ENCODE data around the gene PURA.

Gene PURA

GRCh38 chr5:140083120-140083519 lies 30.8 kb upstream of the PURA start:
- Histone ChIP-seq H3K36me3 (replicated peaks) (no peaks in the 10 kb centered on the region), H3K4me3 (ENCODE audit: low read depth, low read length) (no peak overlapping the region), H3K27ac (no peak overlapping the region), H3K27me3 (replicated peaks) (peaks cover 17% of the 10 kb centered on the region)
- DNase-seq: no peak
- TF ChIP-seq, protein P1, sequence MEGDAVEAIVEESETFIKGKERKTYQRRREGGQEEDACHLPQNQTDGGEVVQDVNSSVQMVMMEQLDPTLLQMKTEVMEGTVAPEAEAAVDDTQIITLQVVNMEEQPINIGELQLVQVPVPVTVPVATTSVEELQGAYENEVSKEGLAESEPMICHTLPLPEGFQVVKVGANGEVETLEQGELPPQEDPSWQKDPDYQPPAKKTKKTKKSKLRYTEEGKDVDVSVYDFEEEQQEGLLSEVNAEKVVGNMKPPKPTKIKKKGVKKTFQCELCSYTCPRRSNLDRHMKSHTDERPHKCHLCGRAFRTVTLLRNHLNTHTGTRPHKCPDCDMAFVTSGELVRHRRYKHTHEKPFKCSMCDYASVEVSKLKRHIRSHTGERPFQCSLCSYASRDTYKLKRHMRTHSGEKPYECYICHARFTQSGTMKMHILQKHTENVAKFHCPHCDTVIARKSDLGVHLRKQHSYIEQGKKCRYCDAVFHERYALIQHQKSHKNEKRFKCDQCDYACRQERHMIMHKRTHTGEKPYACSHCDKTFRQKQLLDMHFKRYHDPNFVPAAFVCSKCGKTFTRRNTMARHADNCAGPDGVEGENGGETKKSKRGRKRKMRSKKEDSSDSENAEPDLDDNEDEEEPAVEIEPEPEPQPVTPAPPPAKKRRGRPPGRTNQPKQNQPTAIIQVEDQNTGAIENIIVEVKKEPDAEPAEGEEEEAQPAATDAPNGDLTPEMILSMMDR (IDR thresholded peaks at IDR 0.05; ENCODE audit: low read depth, low read length, missing control alignments): no peak
- in situ Hi-C loops (cut with HindIII; ENCODE audit: low pct_ligation_motif_present, low sequenced_read_pairs): no loop called here

- TF ChIP-seq, protein P1 (IDR thresholded peaks at IDR 0.05; ENCODE audit: low read depth, low read length, missing control alignments): no peak
- Histone ChIP-seq H3K36me3 (replicated peaks) (no peaks in the 10 kb centered on the region), H3K27ac (no peak overlapping the region), H3K4me3 (ENCODE audit: low read depth, low read length) (no peak overlapping the region), H3K27me3 (replicated peaks) (peaks cover 17% of the 10 kb centered on the region)
- DNase-seq: no peak
- in situ Hi-C loops (cut with HindIII; ENCODE audit: low pct_ligation_motif_present, low sequenced_read_pairs): no loop called here
Observed at GRCh38 chr5:140083650-140084049, 30.3 kb upstream of the PURA start.

GRCh38 chr5:140084541-140084940 lies 29.4 kb upstream of the PURA start:
- Histone ChIP-seq H3K27me3 (replicated peaks) (peaks cover 17% of the 10 kb centered on the region), H3K4me3 (ENCODE audit: low read depth, low read length) (no peak overlapping the region), H3K36me3 (replicated peaks) (no peaks in the 10 kb centered on the region), H3K27ac (no peak overlapping the region)
- TF ChIP-seq, protein P1 (IDR thresholded peaks at IDR 0.05; ENCODE audit: low read depth, low read length, missing control alignments): no peak
- no peak for DNase-seq
- in situ Hi-C loops (cut with HindIII; ENCODE audit: low pct_ligation_motif_present, low sequenced_read_pairs): no loop called here

DNA sequence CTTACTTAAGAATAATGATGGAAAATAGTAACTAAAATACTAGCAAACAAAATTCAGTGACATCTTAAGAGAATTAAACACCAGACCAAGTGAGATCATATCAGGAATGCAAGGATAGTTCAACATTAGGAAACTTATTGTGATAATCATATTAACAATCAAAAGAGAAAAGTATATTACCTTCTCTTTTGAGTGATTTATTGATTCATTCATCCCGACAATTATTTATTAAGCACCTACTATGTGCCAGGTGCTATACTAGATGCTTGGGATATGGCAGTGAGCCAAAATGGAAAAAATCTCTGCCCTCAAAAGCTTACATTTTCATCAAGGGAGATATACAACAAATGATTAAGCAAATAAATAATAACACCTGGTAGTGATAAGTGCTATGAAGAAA lies 23.7 kb upstream of the PURA start:
- H3K36me3 ChIP-seq (replicated peaks): no peaks in the 10 kb centered on the region
- no peak for DNase-seq
- peaks cover 3% of the 10 kb centered on the region for H3K27me3 ChIP-seq (replicated peaks)
- H3K4me3 ChIP-seq (ENCODE audit: low read depth, low read length): no peak overlapping the region
- H3K27ac ChIP-seq: no peak overlapping the region
- in situ Hi-C loops (cut with HindIII; ENCODE audit: low pct_ligation_motif_present, low sequenced_read_pairs): no loop called here
- TF ChIP-seq, protein P1 (IDR thresholded peaks at IDR 0.05; ENCODE audit: low read depth, low read length, missing control alignments): no peak

DNA sequence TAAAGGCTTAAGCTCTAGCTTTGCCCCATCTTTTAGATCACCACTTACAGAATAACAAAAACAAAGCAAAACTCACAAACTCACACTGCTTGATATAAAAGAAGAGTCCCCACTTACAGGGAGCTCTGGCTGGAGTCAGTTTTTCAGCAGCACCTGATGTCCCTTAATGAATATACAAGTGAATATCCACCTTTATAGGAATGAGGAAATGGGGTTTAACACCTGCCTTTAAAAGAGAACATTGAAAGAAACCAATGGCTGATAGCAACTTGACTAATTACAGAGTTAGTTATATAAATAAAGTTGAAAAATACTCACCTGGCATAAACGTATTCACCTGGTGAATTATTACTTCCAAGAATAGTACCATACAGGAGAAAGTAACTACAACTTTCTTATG lies 20.7 kb upstream of the PURA start:
- no peak overlapping the region for H3K27ac ChIP-seq
- DNase-seq: no peak
- in situ Hi-C loops (cut with HindIII; ENCODE audit: low pct_ligation_motif_present, low sequenced_read_pairs): no loop called here
- H3K27me3 ChIP-seq (replicated peaks): no peaks in the 10 kb centered on the region
- TF ChIP-seq, protein P1 (IDR thresholded peaks at IDR 0.05; ENCODE audit: low read depth, low read length, missing control alignments): no peak
- H3K36me3 ChIP-seq (replicated peaks): no peaks in the 10 kb centered on the region
- no peak overlapping the region for H3K4me3 ChIP-seq (ENCODE audit: low read depth, low read length)

DNA sequence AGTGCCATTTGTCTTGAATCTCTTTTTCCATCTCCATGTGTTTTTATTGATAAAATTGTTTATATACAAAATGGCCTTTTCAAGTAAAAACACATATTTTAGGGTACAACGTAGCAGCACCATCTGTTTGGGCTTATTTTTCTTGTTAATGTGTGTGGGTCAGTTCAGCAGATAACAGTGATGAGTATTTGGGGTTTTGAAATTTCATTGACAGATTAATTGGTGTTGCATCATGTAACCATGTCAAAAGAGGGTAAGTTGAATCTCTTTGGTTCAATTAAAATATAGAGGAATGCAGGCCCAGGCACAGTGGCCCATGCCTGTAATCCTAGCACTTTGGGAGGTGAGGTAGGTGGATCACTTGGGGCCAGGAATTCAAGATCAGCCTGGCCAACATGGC lies 20.0 kb upstream of the PURA start:
- in situ Hi-C loops (cut with HindIII; ENCODE audit: low pct_ligation_motif_present, low sequenced_read_pairs): no loop called here
- TF ChIP-seq, protein P1 (IDR thresholded peaks at IDR 0.05; ENCODE audit: low read depth, low read length, missing control alignments): no peak

More for the DNA sequence above, 20.0 kb upstream of the PURA start:
- H3K4me3 ChIP-seq (ENCODE audit: low read depth, low read length): no peak overlapping the region
- no peak for DNase-seq
- H3K27ac ChIP-seq: no peak overlapping the region
- H3K27me3 ChIP-seq (replicated peaks): no peaks in the 10 kb centered on the region
- no peaks in the 10 kb centered on the region for H3K36me3 ChIP-seq (replicated peaks)

All from brain microvascular endothelial cell (primary cell).